GM12878 (cell line): ENCODE measurements around the gene C16orf74. TPM values are rescaled to one million over a fixed set of nuclear protein-coding genes. Genes with fewer than 3 reads are reported as not detected.

Experiments
- ATF2 ChIP-seq: IDR thresholded peaks from 2 replicates; pipeline ENCODE4 v1.6.1; 2012; ENCODE audit warnings: low read length, inconsistent platforms
- ATF7 ChIP-seq: fragments of 450-650 bp; IDR thresholded peaks from 2 replicates; pipeline ENCODE4 v1.6.1; 2016; ENCODE audit warnings: low read depth, mild to moderate bottlenecking
- BRCA1 ChIP-seq: IDR thresholded peaks from 2 replicates; pipeline ENCODE4 v1.6.1; 2011; ENCODE audit warnings: low read depth, low read length, improper control_type of control experiment
- CBX3 ChIP-seq: fragments of 200-600 bp; sonication (generic); IDR thresholded peaks from 2 replicates; pipeline ENCODE4 v1.6.1; 2016; ENCODE audit warnings: low read depth, borderline replicate concordance
- CEBPZ ChIP-seq: fragments of 150-350 bp; IDR thresholded peaks from 2 replicates; pipeline ENCODE4 v1.6.1; 2016; ENCODE audit warnings: low read depth, low read length
- CTCF ChIP-seq, 3 experiments: IDR thresholded peaks in 2 of 3; conservative IDR thresholded peaks in 1 of 3; 2 replicates each; pipeline ENCODE4 v1.5.1; 2011; ENCODE audit warnings: low read depth in 3 of 3, low read length in 3 of 3, mild to moderate bottlenecking in 3 of 3, control low read depth in 2 of 3, moderate library complexity in 2 of 3, inconsistent platforms in 1 of 3, mixed read lengths in 1 of 3; ENCODE audit not compliant: control insufficient read depth in 2 of 3, insufficient read depth in 1 of 3; ENCODE audit errors: extremely low read depth in 1 of 3
- IKZF2 ChIP-seq, 2 experiments: fragments of 450-650 bp; IDR thresholded peaks; 2 replicates each; pipeline ENCODE4 v1.6.1; 2017; ENCODE audit warnings: mild to moderate bottlenecking in 2 of 2, moderate library complexity in 2 of 2
- IRF3 ChIP-seq: fragments of 450-650 bp; IDR thresholded peaks from 2 replicates; pipeline ENCODE4 v1.6.1; 2014; ENCODE audit warnings: mild to moderate bottlenecking
- JUNB ChIP-seq: IDR thresholded peaks from 2 replicates; pipeline ENCODE4 v1.6.1; 2016; ENCODE audit warnings: antibody characterized with exemption, mild to moderate bottlenecking
- LARP7 ChIP-seq: fragments of 450-650 bp; IDR thresholded peaks from 2 replicates; pipeline ENCODE4 v1.6.1; 2017; ENCODE audit warnings: mild to moderate bottlenecking
- MEF2B ChIP-seq: fragments of 450-650 bp; IDR thresholded peaks from 2 replicates; pipeline ENCODE4 v1.6.1; 2018; ENCODE audit warnings: mild to moderate bottlenecking, moderate library complexity; ENCODE audit not compliant: partially characterized antibody, poor library complexity, severe bottlenecking
- NFIC ChIP-seq: IDR thresholded peaks from 2 replicates; pipeline ENCODE4 v1.6.1; 2012; ENCODE audit warnings: low read depth, mild to moderate bottlenecking, inconsistent platforms, low read length, moderate library complexity
- NR2F1 ChIP-seq: fragments of 450-650 bp; conservative IDR thresholded peaks from 2 replicates; pipeline ENCODE4 v1.6.1; 2017; ENCODE audit warnings: mild to moderate bottlenecking
- PAX8 ChIP-seq: fragments of 450-650 bp; IDR thresholded peaks from 2 replicates; pipeline ENCODE4 v1.6.1; 2017; ENCODE audit warnings: mild to moderate bottlenecking, moderate library complexity
- SMAD5 ChIP-seq: IDR thresholded peaks from 2 replicates; pipeline ENCODE4 v1.6.1; 2016; ENCODE audit warnings: antibody characterized with exemption, low read depth
- SP1 ChIP-seq: IDR thresholded peaks from one replicate; pipeline ENCODE4 v1.6.1; 2011; ENCODE audit warnings: low read depth, low read length
- SUPT20H ChIP-seq: IDR thresholded peaks from 2 replicates; pipeline ENCODE4 v1.6.1; 2011; ENCODE audit warnings: low read depth, mild to moderate bottlenecking, low read length, moderate library complexity, borderline replicate concordance; ENCODE audit not compliant: control insufficient read depth
- ZBTB33 ChIP-seq: fragments of 450-650 bp; IDR thresholded peaks from 2 replicates; pipeline ENCODE4 v1.6.1; 2017; ENCODE audit warnings: mild to moderate bottlenecking
- polyA plus RNA-seq, 11 experiments: library from polyadenylated mRNA; depleted of rRNA in 4 of 11; unstranded in 6 of 11; stranded (reverse) in 5 of 11; fragments of >200 nt; fragmentation: Nextera tagmentation in 4 of 11; fragmentation: Illumina TruSeq in 1 of 11; extraction: Ambion mirVana in 4 of 11; extraction: Trizol in 1 of 11; gene quantifications; 1 replicate in 1 of 11; 2 replicates in 10 of 11; pipeline versions ENCODE4 v1.2.1 to v1.2.3, GENCODE V29; 2011 to 2016; ENCODE audit warnings: inconsistent platforms in 2 of 11, missing spikeins in 2 of 11, low read depth in 1 of 11
- total RNA-seq, 4 experiments: library from RNA; depleted of rRNA in 3 of 4; stranded (reverse); fragments of >200 nt in 3 of 4; fragmentation: Illumina TruSeq in 1 of 4; extraction: Trizol in 1 of 4; gene quantifications; 2 replicates each; pipeline versions ENCODE4 v1.2.1 to v1.2.3, GENCODE V29; 2013 to 2021

C16orf74 gene
- total and polyA plus RNA-seq, 10 of the 15 experiments (the other 5 are each of a cell fraction or from before 2014, with no cell fraction given): 0.23 to 20.1 (median 6.8) TPM

GRCh38 chr16:85757341-85757822 lies 6.5 kb upstream of the C16orf74 start (continued):
- no peak for TF ChIP-seq CEBPZ
- TF ChIP-seq NFIC: 0 out of 2 replicates have a peak, but pooled peaks have one; percentile 22
- no peak for TF ChIP-seq SUPT20H
- no peak for TF ChIP-seq SP1
- TF ChIP-seq NR2F1: no peak
- TF ChIP-seq ZBTB33: no peak
- TF ChIP-seq LARP7: no peak
- TF ChIP-seq JUNB: peak; percentile 54
- peak; percentile 64 for TF ChIP-seq ATF7
- no peak for TF ChIP-seq SMAD5
- no peak for TF ChIP-seq PAX8
- no peak for TF ChIP-seq BRCA1
- TF ChIP-seq CTCF (IDR thresholded peaks at IDR 0.05 in 2 of 3, conservative IDR thresholded peaks at IDR 0.05 in 1 of 3; ENCODE audit: control insufficient read depth in 2 of 3, extremely low read depth in 1 of 3, insufficient read depth in 1 of 3, low read depth in 3 of 3, low read length in 3 of 3): no peak
- TF ChIP-seq ATF2: no peak
- no peak for TF ChIP-seq CBX3
- TF ChIP-seq IRF3: no peak
- peak in 1 of 2 experiments; percentile 46; a peak in 3 of 4 replicates for TF ChIP-seq IKZF2 (IDR thresholded peaks at IDR 0.05)
- TF ChIP-seq MEF2B: peak; percentile 42
